OCI-LY3 (cell line): Measurements from ENCODE around the gene SNCA.

Source experiments
- EZH2phosphoT487 ChIP-seq: fragments of 200-600 bp; shearing (Covaris generic); IDR thresholded peaks from 2 replicates; pipeline ENCODE4 v1.6.1; 2018; ENCODE audit warnings: antibody characterized with exemption, mixed run types, low read depth
- TF ChIP-seq, protein P1 (sequence below): fragments of 200-600, 300-600 bp; sonication (generic); IDR thresholded peaks from 2 replicates; pipeline ENCODE4 v1.5.1; 2014; ENCODE audit warnings: antibody characterized with exemption, low read length, low read depth

DNA sequence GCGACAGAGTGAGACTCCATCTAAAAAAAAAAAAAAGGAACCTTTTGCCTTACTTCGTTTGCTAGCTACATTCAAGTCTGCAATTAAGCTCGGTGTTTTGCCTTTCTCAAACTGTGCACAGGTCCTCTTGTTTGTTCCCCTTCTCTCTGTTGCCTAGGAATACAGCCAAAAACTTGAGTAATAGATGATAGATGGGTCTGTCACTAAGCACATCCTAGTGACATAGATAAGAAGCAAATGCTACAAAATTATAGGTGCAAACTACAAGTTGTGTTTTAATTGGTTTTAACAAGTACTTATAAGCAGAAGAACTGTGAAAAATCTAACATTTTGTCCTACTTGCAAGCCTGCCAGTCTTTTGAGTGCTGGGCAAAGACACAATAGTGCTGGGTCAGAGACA lies 95.2 kb downstream of the SNCA start:
- TF ChIP-seq, protein P1, sequence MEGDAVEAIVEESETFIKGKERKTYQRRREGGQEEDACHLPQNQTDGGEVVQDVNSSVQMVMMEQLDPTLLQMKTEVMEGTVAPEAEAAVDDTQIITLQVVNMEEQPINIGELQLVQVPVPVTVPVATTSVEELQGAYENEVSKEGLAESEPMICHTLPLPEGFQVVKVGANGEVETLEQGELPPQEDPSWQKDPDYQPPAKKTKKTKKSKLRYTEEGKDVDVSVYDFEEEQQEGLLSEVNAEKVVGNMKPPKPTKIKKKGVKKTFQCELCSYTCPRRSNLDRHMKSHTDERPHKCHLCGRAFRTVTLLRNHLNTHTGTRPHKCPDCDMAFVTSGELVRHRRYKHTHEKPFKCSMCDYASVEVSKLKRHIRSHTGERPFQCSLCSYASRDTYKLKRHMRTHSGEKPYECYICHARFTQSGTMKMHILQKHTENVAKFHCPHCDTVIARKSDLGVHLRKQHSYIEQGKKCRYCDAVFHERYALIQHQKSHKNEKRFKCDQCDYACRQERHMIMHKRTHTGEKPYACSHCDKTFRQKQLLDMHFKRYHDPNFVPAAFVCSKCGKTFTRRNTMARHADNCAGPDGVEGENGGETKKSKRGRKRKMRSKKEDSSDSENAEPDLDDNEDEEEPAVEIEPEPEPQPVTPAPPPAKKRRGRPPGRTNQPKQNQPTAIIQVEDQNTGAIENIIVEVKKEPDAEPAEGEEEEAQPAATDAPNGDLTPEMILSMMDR, result no peak
- no peak for TF ChIP-seq EZH2phosphoT487
